GM12801 (cell line): ENCODE results near the gene PPP1R9B.

Experiments used
- CTCF ChIP-seq: IDR thresholded peaks from one replicate; pipeline ENCODE4 v1.5.1; 2011; ENCODE audit warnings: control low read depth; ENCODE audit not compliant: insufficient read length; ENCODE audit errors: extremely low read depth

Gene PPP1R9B

GRCh38 chr17:50174444-50174843 lies 24.0 kb upstream of the PPP1R9B start:
- no peak for TF ChIP-seq CTCF

GRCh38 chr17:50173335-50173941 lies 23.0 kb upstream of the PPP1R9B start:
- no peak for TF ChIP-seq CTCF

GRCh38 chr17:50172936-50173334 lies 22.5 kb upstream of the PPP1R9B start:
- TF ChIP-seq CTCF, result no peak

GRCh38 chr17:50172130-50172529 lies 21.7 kb upstream of the PPP1R9B start:
- no peak for TF ChIP-seq CTCF

- TF ChIP-seq CTCF, result no peak
Measured at GRCh38 chr17:50171371-50172071, 21.0 kb upstream of the PPP1R9B start.

GRCh38 chr17:50170662-50171370 lies 20.3 kb upstream of the PPP1R9B start:
- TF ChIP-seq CTCF, result no peak

GRCh38 chr17:50169881-50170459 lies 19.5 kb upstream of the PPP1R9B start:
- no peak for TF ChIP-seq CTCF
